ENCODE measurements around the gene TMEFF2.

TMEFF2 gene

GRCh38 chr2:191970867-191971266 lies 223.9 kb downstream of the TMEFF2 start:
- Histone ChIP-seq H3K4me1 (ENCODE audit: control insufficient read depth, insufficient read depth, low read length) (no peaks in the 10 kb centered on the region), H3K4me3 (ENCODE audit: low read length) (no peak overlapping the region)

GRCh38 chr2:191968120-191968519 lies 226.6 kb downstream of the TMEFF2 start:
- Histone ChIP-seq H3K9ac (ENCODE audit: low read length) (no peak overlapping the region), H3K4me1 (ENCODE audit: control insufficient read depth, insufficient read depth, low read length) (no peaks in the 10 kb centered on the region), H3K36me3 (ENCODE audit: control insufficient read depth, insufficient read depth, low read length) (no peaks in the 10 kb centered on the region), H3K27me3 (ENCODE audit: control insufficient read depth, insufficient read depth, low read length) (no peaks in the 10 kb centered on the region), H3K9me3 (ENCODE audit: control insufficient read depth, low read length) (no peaks in the 10 kb centered on the region), H3K4me3 (ENCODE audit: low read length) (no peak overlapping the region)

More at GRCh38 chr2:191970867-191971266, 223.9 kb downstream of the TMEFF2 start:
- Histone ChIP-seq H3K36me3 (ENCODE audit: control insufficient read depth, insufficient read depth, low read length) (no peaks in the 10 kb centered on the region), H3K9ac (ENCODE audit: low read length) (no peak overlapping the region), H3K27me3 (ENCODE audit: control insufficient read depth, insufficient read depth, low read length) (no peaks in the 10 kb centered on the region), H3K9me3 (ENCODE audit: control insufficient read depth, low read length) (no peaks in the 10 kb centered on the region)

- Histone ChIP-seq H3K36me3 (ENCODE audit: control insufficient read depth, insufficient read depth, low read length) (no peaks in the 10 kb centered on the region), H3K4me1 (ENCODE audit: control insufficient read depth, insufficient read depth, low read length) (no peaks in the 10 kb centered on the region), H3K9ac (ENCODE audit: low read length) (no peak overlapping the region), H3K27me3 (ENCODE audit: control insufficient read depth, insufficient read depth, low read length) (no peaks in the 10 kb centered on the region), H3K4me3 (ENCODE audit: low read length) (no peak overlapping the region), H3K9me3 (ENCODE audit: control insufficient read depth, low read length) (no peaks in the 10 kb centered on the region)
Observed at GRCh38 chr2:191965733-191966132, 229.0 kb downstream of the TMEFF2 start.

- Histone ChIP-seq H3K9me3 (ENCODE audit: control insufficient read depth, low read length) (no peaks in the 10 kb centered on the region), H3K27me3 (ENCODE audit: control insufficient read depth, insufficient read depth, low read length) (no peaks in the 10 kb centered on the region), H3K4me3 (ENCODE audit: low read length) (no peak overlapping the region), H3K36me3 (ENCODE audit: control insufficient read depth, insufficient read depth, low read length) (no peaks in the 10 kb centered on the region), H3K9ac (ENCODE audit: low read length) (no peak overlapping the region), H3K4me1 (ENCODE audit: control insufficient read depth, insufficient read depth, low read length) (no peaks in the 10 kb centered on the region)
Observed at GRCh38 chr2:191961556-191961955, 233.2 kb downstream of the TMEFF2 start.

- Histone ChIP-seq H3K27me3 (ENCODE audit: control insufficient read depth, insufficient read depth, low read length) (no peaks in the 10 kb centered on the region), H3K9ac (ENCODE audit: low read length) (no peak overlapping the region), H3K4me1 (ENCODE audit: control insufficient read depth, insufficient read depth, low read length) (no peaks in the 10 kb centered on the region), H3K36me3 (ENCODE audit: control insufficient read depth, insufficient read depth, low read length) (no peaks in the 10 kb centered on the region), H3K4me3 (ENCODE audit: low read length) (no peak overlapping the region), H3K9me3 (ENCODE audit: control insufficient read depth, low read length) (no peaks in the 10 kb centered on the region)
Observed at GRCh38 chr2:191959209-191959608, 235.5 kb downstream of the TMEFF2 start.

GRCh38 chr2:191957996-191958860 lies 236.5 kb downstream of the TMEFF2 start:
- H3K27me3 ChIP-seq (ENCODE audit: control insufficient read depth, insufficient read depth, low read length): no peaks in the 10 kb centered on the region
- no peaks in the 10 kb centered on the region for H3K36me3 ChIP-seq (ENCODE audit: control insufficient read depth, insufficient read depth, low read length)

GRCh38 chr2:191954451-191954850 lies 240.3 kb downstream of the TMEFF2 start:
- Histone ChIP-seq H3K27me3 (ENCODE audit: control insufficient read depth, insufficient read depth, low read length) (no peaks in the 10 kb centered on the region), H3K4me3 (ENCODE audit: low read length) (no peak overlapping the region), H3K9me3 (ENCODE audit: control insufficient read depth, low read length) (no peaks in the 10 kb centered on the region), H3K9ac (ENCODE audit: low read length) (no peak overlapping the region), H3K4me1 (ENCODE audit: control insufficient read depth, insufficient read depth, low read length) (no peaks in the 10 kb centered on the region), H3K36me3 (ENCODE audit: control insufficient read depth, insufficient read depth, low read length) (no peaks in the 10 kb centered on the region)

More at GRCh38 chr2:191957996-191958860, 236.5 kb downstream of the TMEFF2 start:
- Histone ChIP-seq H3K9ac (ENCODE audit: low read length) (no peak overlapping the region), H3K9me3 (ENCODE audit: control insufficient read depth, low read length) (no peaks in the 10 kb centered on the region), H3K4me1 (ENCODE audit: control insufficient read depth, insufficient read depth, low read length) (no peaks in the 10 kb centered on the region), H3K4me3 (ENCODE audit: low read length) (no peak overlapping the region)

GRCh38 chr2:191952515-191953270 lies 242.0 kb downstream of the TMEFF2 start:
- no peaks in the 10 kb centered on the region for H3K36me3 ChIP-seq (ENCODE audit: control insufficient read depth, insufficient read depth, low read length)
- no peaks in the 10 kb centered on the region for H3K27me3 ChIP-seq (ENCODE audit: control insufficient read depth, insufficient read depth, low read length)
- H3K9me3 ChIP-seq (ENCODE audit: control insufficient read depth, low read length): no peaks in the 10 kb centered on the region
- H3K4me3 ChIP-seq (ENCODE audit: low read length): no peak overlapping the region
- no peaks in the 10 kb centered on the region for H3K4me1 ChIP-seq (ENCODE audit: control insufficient read depth, insufficient read depth, low read length)
- H3K9ac ChIP-seq (ENCODE audit: low read length): no peak overlapping the region

- H3K9ac ChIP-seq (ENCODE audit: low read length): no peak overlapping the region
- no peaks in the 10 kb centered on the region for H3K4me1 ChIP-seq (ENCODE audit: control insufficient read depth, insufficient read depth, low read length)
- no peaks in the 10 kb centered on the region for H3K27me3 ChIP-seq (ENCODE audit: control insufficient read depth, insufficient read depth, low read length)
- H3K36me3 ChIP-seq (ENCODE audit: control insufficient read depth, insufficient read depth, low read length): no peaks in the 10 kb centered on the region
- no peak overlapping the region for H3K4me3 ChIP-seq (ENCODE audit: low read length)
- H3K9me3 ChIP-seq (ENCODE audit: control insufficient read depth, low read length): no peaks in the 10 kb centered on the region
Observed at GRCh38 chr2:191951832-191952231, 242.9 kb downstream of the TMEFF2 start.

GRCh38 chr2:191951376-191951775 lies 243.4 kb downstream of the TMEFF2 start:
- no peak overlapping the region for H3K9ac ChIP-seq (ENCODE audit: low read length)
- no peaks in the 10 kb centered on the region for H3K36me3 ChIP-seq (ENCODE audit: control insufficient read depth, insufficient read depth, low read length)
- no peak overlapping the region for H3K4me3 ChIP-seq (ENCODE audit: low read length)
- H3K27me3 ChIP-seq (ENCODE audit: control insufficient read depth, insufficient read depth, low read length): no peaks in the 10 kb centered on the region
- H3K4me1 ChIP-seq (ENCODE audit: control insufficient read depth, insufficient read depth, low read length): no peaks in the 10 kb centered on the region
- no peaks in the 10 kb centered on the region for H3K9me3 ChIP-seq (ENCODE audit: control insufficient read depth, low read length)

- H3K27me3 ChIP-seq (ENCODE audit: control insufficient read depth, insufficient read depth, low read length): no peaks in the 10 kb centered on the region
- no peak overlapping the region for H3K4me3 ChIP-seq (ENCODE audit: low read length)
- no peak overlapping the region for H3K9ac ChIP-seq (ENCODE audit: low read length)
- no peaks in the 10 kb centered on the region for H3K4me1 ChIP-seq (ENCODE audit: control insufficient read depth, insufficient read depth, low read length)
- H3K9me3 ChIP-seq (ENCODE audit: control insufficient read depth, low read length): no peaks in the 10 kb centered on the region
- H3K36me3 ChIP-seq (ENCODE audit: control insufficient read depth, insufficient read depth, low read length): no peaks in the 10 kb centered on the region
Observed at GRCh38 chr2:191950132-191950874, 244.4 kb downstream of the TMEFF2 start.

GRCh38 chr2:191947235-191947634 lies 247.5 kb downstream of the TMEFF2 start:
- no peaks in the 10 kb centered on the region for H3K9me3 ChIP-seq (ENCODE audit: control insufficient read depth, low read length)
- no peaks in the 10 kb centered on the region for H3K4me1 ChIP-seq (ENCODE audit: control insufficient read depth, insufficient read depth, low read length)
- H3K9ac ChIP-seq (ENCODE audit: low read length): no peak overlapping the region

More at GRCh38 chr2:191947235-191947634, 247.5 kb downstream of the TMEFF2 start:
- H3K36me3 ChIP-seq (ENCODE audit: control insufficient read depth, insufficient read depth, low read length): no peaks in the 10 kb centered on the region
- H3K4me3 ChIP-seq (ENCODE audit: low read length): no peak overlapping the region
- H3K27me3 ChIP-seq (ENCODE audit: control insufficient read depth, insufficient read depth, low read length): no peaks in the 10 kb centered on the region

Measured in mucosa of stomach (tissue), 1 donor.